Measurements from ENCODE around the gene KRT36.

KRT36 gene

DNA sequence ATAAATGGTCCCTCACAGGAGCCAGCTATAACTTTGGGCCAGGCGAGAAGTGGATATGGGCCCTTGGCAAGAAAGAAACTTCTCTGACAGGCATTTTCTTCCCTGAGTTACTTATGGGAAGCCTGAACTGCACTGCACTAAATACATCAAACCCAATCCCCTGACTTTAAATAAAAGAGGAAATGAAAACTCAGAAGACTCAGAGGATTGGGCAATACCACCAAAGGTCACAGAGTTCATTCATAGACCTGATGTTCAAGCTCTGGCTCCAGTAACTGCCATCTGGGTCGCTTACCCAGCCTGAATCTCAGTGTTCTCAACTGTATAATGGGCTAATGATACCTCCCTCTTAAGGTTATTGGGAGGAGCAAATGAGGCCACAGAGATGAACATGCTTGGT lies 9.6 kb downstream of the KRT36 start:
- no peak for DNase-seq (ENCODE audit: extremely low read depth in 1 of 2, low read depth in 1 of 2)

DNA sequence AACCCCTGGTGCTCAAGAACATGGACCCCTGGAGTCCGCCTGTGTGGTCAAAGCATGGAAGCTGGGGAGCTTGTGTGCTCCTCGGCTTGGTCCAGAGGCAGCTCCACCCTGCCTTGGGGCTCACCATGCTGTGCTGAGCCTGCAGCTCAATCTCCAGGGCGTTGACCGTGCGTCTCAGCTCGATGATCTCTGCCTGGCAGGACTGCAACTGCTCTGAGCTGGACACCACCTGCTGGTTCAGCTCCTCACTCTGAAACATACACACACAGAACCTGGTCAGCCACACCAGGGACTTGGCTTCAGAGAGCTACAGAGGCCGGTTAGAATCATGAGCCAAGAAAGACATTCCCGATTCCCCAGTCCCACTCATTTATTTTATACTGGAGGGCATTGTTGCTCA lies 11.5 kb downstream of the KRT36 start:
- no peak for DNase-seq (ENCODE audit: extremely low read depth in 1 of 2, low read depth in 1 of 2)

DNA sequence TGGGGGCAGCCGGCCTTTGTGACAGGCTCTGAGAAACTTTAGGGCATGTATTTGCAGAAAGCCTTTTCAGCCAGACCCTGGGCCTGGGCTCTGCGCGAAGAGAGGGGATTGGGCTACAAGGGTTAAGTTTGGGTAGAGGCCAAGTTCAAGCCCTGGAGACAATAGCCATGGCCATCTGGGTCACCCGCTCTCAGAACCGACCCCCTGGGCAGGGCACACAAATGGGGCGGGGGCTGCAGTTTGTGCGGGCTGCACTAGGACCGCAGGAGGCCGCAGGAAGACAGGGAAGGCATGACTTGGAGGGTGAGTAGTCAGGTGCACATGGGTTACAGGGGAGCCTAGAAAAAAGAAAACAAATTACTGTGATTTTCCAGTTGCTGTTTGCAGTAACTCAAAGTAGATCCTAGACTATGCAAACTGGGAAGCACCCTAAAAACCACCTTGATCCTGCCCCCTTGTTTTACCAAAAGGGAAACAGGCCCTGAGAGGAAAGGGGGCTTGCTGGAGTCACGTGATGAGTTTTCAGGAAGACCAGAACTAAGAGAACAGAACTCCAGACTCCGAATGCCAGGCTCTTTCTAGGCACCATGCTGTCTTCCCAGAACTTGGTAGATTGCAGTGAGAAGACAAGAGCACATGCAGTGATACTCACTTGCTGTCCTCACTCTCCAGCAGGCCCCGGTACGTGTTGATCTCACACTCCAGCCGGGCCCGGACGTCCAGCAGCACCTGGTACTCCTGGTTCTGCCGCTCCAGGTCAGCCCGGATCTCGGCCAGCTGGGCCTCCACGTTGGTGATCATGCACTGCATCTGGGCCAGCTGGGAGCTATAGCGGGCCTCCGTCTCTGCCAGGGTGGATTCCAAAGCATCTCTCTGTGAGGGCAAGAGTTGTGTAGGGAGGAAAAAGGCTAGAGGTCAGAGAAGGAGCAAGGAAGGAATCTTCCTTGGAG lies 12.6 kb downstream of the KRT36 start:
- no peak for DNase-seq (ENCODE audit: extremely low read depth in 1 of 2, low read depth in 1 of 2)

DNA sequence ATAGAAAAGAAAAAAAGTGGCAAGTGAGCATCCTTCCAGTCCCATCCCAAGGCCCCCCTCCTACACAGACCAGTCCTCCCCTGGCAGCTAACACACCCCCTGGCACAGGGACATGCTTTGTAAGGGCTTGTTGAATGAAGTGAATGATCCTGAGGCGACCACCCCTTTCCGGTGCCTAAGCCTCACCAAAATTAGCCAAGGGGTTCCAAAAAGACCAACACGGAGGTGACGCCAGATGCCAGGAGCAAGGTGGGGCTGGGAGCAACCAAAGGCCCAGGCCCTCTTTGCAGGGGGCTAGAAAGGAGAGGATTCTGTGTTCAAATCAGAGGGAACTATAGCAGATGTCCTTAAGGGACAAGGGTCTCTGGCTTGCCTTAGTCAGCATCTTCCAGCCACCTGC lies 14.3 kb downstream of the KRT36 start:
- no peak for DNase-seq (ENCODE audit: extremely low read depth in 1 of 2, low read depth in 1 of 2)

DNA sequence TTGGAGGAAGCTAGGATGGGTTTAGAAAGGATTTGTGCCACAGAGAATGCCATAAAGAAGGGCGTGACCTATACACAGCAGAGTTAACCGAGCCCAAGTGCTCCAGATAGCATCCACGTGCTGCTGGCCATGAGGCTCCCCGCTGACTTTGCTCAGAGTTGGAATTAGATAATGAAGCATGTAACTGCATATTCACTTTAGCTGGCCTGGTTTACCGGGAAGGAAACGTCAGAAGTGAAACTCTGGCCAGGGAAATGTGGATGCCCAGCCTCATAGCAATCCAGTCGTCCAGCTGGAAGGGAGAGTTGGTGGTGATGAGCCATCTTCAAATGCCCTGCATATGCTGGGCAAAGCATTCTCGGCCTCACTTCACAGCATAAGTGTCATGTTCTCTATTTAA lies 14.8 kb downstream of the KRT36 start:
- DNase-seq (ENCODE audit: extremely low read depth in 1 of 2, low read depth in 1 of 2), result no peak

DNA sequence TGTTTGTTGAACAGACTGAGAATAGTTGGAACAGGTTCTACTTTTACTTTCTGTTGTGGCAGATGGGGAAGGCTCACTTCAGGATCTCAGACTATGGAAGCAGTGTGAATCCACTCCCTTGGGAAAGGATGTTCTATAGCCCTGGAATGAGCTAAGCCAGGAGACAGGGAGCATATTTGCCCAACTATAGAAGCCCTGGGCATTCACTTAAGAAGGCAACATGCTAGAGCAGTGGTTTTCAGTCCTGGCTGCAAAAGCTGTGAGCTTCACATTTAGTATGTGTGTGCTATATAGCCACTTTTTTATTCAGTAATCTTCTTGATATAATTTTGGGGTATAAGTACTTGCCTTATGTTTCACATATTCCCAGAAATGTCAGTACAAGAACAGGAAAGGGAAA lies 21.4 kb downstream of the KRT36 start:
- DNase-seq (ENCODE audit: extremely low read depth in 1 of 2, low read depth in 1 of 2), result no peak

DNA sequence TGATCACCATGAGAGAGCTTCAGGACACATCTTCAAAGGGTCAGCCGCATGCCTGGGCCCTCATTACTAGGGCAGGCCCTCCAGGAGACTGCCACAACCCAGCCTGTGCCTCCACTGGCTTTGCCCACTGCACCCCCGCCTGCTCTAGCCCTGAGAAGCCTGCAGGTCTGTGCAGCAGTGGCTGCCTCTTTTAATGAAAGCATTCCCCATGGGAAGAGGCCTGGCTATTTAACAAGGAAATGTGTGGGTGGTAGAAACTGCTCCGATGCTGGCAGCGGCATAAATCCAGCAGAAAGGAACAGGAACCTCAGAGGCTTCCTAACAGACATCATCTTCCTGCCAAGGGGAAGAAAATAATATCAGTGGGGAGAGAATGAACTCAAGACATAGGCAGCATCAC lies 22.1 kb downstream of the KRT36 start:
- no peak for DNase-seq (ENCODE audit: extremely low read depth in 1 of 2, low read depth in 1 of 2)

DNA sequence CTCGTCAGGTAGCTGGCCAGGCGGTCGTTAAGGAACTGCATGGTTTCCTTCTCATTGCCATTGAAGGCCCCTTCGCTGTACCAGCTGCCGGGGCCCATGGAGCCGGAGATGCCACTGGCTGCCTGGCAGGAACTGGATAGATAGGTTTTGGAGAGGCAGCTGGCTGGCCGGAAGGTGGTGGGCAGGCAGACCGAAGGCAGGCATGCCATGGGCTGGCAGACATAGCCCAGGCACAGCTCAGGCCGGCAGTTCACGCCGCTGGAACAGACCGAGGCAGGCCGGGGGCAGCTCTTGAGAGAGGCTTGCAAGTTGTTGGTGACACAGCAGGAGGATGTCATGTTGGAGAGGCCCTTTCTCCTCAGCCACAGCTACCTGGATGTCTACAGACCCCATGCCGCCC lies 22.7 kb downstream of the KRT36 start, which contains the start of gene KRT32:
TSS of gene KRT32 (minus strand) at position 399 of the 400 bp plus-strand sequence. CDS start at position 338, 61 bp downstream.
- DNase-seq (ENCODE audit: extremely low read depth in 1 of 2, low read depth in 1 of 2), result no peak

DNA sequence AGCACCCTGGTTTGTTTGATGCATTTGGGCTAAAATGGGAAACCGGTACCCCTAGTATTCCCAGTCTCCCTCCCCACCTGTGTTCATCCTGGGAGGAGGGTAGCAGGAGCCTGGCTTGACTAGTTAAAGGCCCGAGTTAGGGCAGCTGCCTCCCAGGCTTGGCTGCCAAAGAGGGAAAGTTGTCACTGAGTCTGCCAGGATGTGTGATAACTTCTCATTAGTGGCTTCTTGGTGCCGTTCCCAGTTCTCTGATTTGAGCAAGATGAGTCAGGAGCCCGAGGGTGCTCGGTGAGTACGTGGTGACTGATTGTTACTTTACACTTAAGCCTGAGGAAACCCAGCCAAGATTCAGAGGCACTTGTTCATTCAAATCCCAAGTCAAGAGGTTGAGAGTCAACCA lies 25.0 kb downstream of the KRT36 start:
- DNase-seq (ENCODE audit: extremely low read depth in 1 of 2, low read depth in 1 of 2), result no peak

DNA sequence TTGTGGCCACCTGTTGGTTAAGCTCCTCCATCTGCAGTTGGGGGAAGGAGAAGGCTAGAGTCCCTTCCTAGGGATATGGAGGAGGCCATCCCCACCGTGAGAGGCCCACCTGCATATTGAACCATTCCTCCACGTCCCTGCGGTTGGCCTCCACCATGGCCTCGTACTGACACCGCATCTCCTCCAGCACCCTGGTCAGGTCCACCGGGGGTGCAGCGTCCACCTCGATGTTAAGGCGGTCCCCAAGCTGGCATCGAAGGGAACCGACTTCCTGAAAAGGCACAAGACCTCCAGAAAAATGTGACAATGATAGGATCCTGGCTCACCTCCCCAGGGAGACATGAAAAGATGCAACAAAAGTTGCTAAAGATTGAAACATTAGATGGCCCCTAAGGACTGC lies 25.5 kb downstream of the KRT36 start:
- DNase-seq (ENCODE audit: extremely low read depth in 1 of 2, low read depth in 1 of 2), result no peak

DNA sequence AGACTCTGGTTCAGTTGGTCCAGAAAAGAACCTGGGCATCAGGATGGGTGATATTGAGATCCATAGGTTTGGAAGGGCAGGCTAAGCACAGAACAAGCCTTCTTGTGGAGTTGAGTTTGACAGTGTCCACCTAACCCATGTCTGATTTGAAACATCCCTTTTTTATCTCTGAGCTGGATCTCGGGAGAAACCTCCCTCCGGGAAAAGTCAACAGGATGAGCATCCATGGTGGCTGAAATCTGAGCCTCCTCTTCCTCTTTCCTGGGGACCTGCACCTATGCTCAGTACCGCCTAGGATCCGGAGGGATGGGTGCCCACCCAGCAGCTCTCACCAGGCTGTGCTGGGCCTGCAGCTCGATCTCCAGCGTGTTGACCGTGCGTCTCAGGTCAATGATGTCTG lies 26.0 kb downstream of the KRT36 start:
- DNase-seq (ENCODE audit: extremely low read depth in 1 of 2, low read depth in 1 of 2), result no peak

DNA sequence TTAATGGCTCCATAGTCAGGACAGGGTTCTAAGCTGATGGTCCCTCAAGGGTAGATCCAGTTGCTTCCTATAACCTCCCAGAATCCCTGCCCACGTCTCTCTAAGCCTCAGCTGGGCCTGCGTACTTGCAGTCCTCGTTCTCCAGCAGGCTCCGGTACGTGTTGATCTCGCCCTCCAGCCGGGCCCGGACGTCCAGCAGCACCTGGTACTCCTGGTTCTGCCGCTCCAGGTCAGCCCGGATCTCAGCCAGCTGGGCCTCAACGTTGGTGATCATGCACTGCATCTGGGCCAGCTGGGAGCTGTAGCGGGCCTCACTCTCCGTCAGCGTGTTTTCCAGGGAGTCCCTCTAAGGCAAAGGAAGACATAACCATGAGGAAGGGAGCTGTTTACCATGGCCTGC lies 27.0 kb downstream of the KRT36 start:
- DNase-seq (ENCODE audit: extremely low read depth in 1 of 2, low read depth in 1 of 2), result no peak

DNA sequence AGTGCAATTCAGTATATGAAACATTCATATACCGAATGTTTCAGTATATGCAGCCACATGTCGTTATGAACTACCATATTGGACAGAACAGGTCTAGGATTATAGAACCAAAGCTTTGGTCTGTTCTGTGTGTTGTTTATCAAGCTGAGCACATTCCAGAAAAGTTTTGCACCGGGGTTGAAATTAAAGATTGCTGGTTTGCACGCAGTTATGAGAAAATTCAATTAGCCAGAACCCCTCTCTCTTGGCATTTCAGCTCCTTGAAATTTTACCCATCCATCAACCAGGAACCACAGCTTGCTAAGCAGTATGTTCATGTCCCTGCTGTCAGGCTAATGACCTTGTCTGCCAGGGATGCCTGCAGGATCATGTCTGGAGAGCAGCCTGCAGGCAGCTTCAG lies 32.0 kb downstream of the KRT36 start:
- no peak for DNase-seq (ENCODE audit: extremely low read depth in 1 of 2, low read depth in 1 of 2)

DNA sequence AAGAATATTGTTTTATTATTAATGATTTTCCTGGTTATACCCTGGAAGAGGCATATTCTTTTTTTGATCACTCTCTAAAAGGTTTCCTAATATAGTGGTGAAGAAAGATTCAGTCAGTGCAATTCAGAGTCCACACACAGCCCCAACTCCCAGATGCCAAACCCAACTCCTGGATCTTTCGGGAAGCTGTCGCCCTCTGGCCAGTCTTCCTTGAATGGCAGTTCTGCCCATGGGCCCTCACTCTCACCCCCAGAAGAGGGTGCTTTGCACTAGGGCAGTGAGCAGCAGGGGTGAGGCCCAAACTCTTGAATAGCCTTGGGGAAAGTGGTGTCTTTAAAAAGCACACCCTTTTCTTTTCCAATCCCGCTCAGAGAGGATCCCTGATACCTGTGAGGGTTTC lies 33.5 kb downstream of the KRT36 start:
- no peak for DNase-seq (ENCODE audit: extremely low read depth in 1 of 2, low read depth in 1 of 2)

DNA sequence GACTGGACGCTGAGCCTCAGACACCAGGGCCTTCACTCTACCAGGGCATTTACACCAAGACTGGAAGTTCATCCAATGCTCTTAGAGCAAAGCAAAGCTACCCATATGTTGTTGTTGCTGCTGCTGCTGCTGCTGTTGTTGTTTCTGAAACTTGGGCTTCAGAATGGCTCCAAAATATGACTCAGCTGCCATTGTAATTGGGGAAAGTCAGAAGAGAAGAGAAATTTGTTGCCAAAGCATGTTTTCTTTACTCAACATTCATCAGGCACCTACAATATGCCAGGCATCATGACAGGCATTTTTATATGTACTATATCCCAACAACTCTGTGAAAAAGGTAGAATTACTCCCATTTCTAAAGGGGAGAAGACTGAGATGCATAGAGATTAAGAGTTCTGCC lies 34.5 kb downstream of the KRT36 start:
- no peak for DNase-seq (ENCODE audit: extremely low read depth in 1 of 2, low read depth in 1 of 2)

DNA sequence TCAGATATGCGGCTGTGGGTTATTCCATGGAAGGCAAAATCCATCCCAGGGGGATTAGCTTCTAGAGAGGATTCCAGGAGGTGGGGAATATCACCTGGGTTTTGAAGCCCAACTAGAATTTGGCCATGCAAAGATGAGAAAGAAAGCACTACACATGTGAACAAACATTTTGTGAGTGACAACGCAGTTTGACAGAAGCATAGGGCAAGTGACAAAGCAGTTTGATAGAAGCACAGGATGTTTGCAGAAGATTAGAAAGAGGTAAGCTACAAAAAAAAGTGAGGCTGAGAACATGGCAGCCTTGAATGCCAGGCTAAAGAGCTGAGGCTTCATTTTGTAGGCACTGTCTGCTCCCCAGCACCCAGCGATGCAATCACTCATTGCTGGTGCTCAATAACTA lies 36.6 kb downstream of the KRT36 start:
- DNase-seq (ENCODE audit: extremely low read depth in 1 of 2, low read depth in 1 of 2), result no peak

DNA sequence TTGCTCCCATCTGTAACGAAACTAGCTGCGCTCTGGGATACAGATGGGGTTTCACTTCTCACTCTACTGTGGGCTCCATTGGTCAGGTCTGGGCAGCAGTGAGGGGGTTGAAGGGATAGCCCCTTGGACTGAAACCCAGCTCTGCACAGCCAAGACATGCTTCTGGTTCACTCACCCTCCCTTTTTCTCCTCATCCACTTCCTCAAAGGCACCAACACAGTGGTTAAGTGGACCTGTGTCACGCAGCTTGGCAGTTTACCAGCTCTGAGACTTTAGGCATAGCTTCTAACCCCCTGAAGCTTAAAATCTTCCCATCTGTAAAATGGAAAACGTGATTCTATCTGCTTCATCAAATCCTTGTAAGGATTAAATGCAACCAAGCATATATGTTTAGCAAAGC lies 37.4 kb downstream of the KRT36 start:
- no peak for DNase-seq (ENCODE audit: extremely low read depth in 1 of 2, low read depth in 1 of 2)

DNA sequence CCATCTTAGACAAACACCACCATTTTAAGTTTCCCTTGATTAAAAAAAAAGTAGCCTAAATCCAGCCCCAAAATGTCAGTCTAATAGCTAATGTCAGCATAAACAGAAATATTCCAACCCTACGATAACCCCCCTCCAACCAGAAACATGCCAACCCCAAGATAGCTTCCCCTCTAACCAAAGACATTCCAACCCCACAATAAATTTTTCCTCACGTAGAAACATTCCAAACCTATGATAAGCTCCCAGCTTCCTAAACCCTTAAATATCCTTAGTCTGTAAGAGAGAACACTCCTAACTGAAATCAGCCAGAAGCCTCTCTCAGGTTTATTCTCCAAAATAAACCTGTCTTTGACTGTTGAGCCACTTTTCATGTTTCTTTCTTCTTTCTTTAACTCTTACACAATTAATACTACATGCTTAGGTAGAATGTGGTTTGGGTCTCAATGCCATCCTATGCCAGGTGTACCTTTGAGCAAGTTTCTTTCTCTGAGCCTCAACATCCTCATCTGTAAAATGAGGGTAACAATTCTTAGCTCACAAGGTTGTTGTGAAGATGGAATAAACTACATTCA lies 38.5 kb downstream of the KRT36 start:
- no peak for DNase-seq (ENCODE audit: extremely low read depth in 1 of 2, low read depth in 1 of 2)

DNA sequence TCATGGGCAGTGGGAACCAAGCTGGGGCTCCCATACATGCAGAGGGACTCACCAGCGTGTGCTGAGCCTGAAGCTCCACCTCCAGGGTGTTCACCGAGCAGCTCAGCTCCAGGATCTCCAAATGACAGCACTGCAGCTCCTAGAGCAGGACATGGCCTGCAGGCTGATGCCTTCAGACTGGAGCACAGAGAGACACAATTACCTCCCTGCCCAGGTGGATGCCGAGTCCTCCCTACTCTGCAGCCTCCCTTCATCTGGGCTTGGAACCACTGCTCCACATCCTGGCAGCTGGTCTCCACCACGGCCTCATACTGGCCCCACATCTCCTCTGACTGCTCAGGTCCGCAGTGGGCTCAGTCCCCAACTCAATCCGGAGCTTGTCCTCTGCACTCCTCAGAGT lies 40.7 kb downstream of the KRT36 start:
- no peak for DNase-seq (ENCODE audit: extremely low read depth in 1 of 2, low read depth in 1 of 2)

DNA sequence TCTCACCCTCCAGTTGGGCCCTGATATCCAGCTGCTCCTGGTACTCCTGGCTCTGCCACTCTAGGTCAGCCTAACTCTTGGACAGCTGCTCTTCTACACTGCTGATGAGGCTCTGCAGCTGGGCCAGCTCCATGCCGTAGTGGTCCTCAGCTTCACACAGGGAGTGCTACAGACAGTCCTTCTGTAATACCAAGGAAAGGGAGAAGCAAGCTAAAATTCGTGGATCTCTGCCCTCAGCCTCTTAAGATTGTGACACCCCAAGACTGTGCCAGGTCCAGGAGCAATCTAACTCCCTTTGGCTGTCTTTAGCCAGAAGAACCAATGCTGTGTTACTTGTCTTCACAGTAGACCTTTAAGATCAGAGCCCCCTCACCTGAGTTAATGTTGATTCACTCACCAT lies 41.2 kb downstream of the KRT36 start:
- no peak for DNase-seq (ENCODE audit: extremely low read depth in 1 of 2, low read depth in 1 of 2)

DNA sequence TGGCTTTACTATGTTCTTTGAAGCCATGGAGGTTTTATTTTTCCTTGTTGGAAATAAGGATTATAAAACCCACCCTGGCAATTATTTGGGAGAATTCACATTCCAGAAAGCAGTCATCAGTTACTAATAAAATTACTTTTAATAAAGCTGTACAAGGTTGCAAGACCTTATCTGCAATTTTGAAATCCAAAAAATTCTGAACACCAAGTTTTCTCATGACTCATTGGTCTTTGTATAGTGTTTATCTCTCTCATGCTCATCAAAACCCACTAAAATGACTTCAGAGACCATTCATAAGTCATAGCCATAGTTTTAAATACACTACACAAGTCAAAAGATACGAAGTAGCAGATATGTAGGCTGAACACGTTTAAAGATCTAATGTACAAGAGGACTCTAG lies 42.9 kb downstream of the KRT36 start:
- no peak for DNase-seq (ENCODE audit: extremely low read depth in 1 of 2, low read depth in 1 of 2)

DNA sequence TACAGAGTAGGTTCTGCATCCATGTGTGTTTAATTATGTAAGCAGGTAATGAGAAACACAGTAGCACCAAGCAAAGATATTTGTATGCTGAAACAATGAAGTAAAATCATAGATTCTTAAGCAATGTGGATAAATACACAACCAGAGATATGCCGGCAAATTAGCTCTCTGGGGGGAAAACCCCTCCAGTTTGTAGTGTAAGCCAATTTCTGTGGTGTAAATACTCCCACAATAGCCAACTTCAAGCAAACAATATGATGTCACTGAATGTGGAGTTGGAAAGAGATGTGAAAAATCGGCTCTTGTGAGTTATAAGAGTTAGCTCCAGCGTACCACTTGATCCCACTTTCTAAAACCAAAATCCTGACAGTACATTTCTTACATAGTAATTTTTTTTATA lies 45.1 kb downstream of the KRT36 start:
- no peak for DNase-seq (ENCODE audit: extremely low read depth in 1 of 2, low read depth in 1 of 2)

DNA sequence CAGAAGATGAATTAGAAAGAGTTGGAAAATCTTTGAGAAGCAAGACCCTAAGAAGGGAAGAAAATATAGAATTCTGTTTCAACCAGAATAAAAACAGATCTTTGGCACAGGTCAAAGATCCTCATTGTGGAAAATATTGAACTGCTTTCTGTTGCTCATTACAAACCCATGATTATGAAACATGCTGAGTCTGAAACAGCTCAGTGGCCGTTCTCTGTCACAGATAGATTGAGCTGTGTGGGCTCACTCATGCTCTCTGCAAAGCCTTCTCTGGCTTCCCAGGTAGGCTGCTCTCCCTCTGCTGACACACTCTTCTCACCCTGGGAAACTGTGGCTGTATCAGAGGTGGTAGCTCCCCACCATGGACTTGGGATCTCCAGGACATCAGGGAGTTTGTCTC lies 45.5 kb downstream of the KRT36 start:
- DNase-seq (ENCODE audit: extremely low read depth in 1 of 2, low read depth in 1 of 2), result no peak

All from stimulated activated CD8-positive, alpha-beta memory T cell treated with anti-CD3 and anti-CD28 coated beads, Interleukin-7, amount 100 ng/mL, for 48 hours (primary cell).